ENCODE results near the gene CERS2. TPM values are rescaled to one million over a fixed set of nuclear protein-coding genes. Genes with fewer than 3 reads are reported as not detected.

The CERS2 gene
- total and polyA plus RNA-seq, 2 of the 4 experiments (the other 2 are of a cell fraction) = 118 to 127 TPM

- no peak overlapping the region for H3K4me2 ChIP-seq (ENCODE audit: low read depth, low read length)
- H3K4me1 ChIP-seq (ENCODE audit: control insufficient read depth, insufficient read depth, low read length) = peaks cover 5% of the 10 kb centered on the region; the same call in 1 of the 2 replicates
- H3K4me3 ChIP-seq (ENCODE audit: insufficient read depth, low read depth, low read length) = no peak overlapping the region
- H2BK5ac ChIP-seq (ENCODE audit: low read depth, low read length, poor library complexity, severe bottlenecking) = no peak overlapping the region
- no peak overlapping the region for H3K27ac ChIP-seq (ENCODE audit: insufficient read depth, low read length)
- no peak overlapping the region for H2BK15ac ChIP-seq (ENCODE audit: low read depth, low read length)
- CTCF ChIA-PET = no interaction called here
- H3K18ac ChIP-seq (ENCODE audit: low read depth, low read length) = no peak overlapping the region
- H2AK5ac ChIP-seq (ENCODE audit: low read depth, low read length) = no peak overlapping the region
- H4K8ac ChIP-seq (ENCODE audit: low read depth in 2 of 2, low read length in 2 of 2) = no peak overlapping the region
- H3K9me1 ChIP-seq (ENCODE audit: insufficient read depth, low read length) = peaks cover 19% of the 10 kb centered on the region
- no peaks in the 10 kb centered on the region for H3K27me3 ChIP-seq (ENCODE audit: control insufficient read depth, insufficient read depth, low read length)
- peaks cover 28 to 62% of the 10 kb centered on the region in 2 experiments for H3K79me1 ChIP-seq (ENCODE audit: low read depth in 1 of 2, low read length in 2 of 2)
- dilution Hi-C loops (cut with HindIII; ENCODE audit: low sequenced_read_pairs, unreplicated experiment) (no loop called here), intact Hi-C loops (cut with micrococcal nuclease) (no loop called here), in situ Hi-C loops (cut with MboI; ENCODE audit: low sequenced_read_pairs) (no loop called here)
- H3K36me3 ChIP-seq (ENCODE audit: control insufficient read depth, insufficient read depth, low read length) = peaks cover 75% of the 10 kb centered on the region
- H3K9ac ChIP-seq (ENCODE audit: low read depth, low read length) = no peak overlapping the region
- H2AFZ ChIP-seq (replicated peaks; ENCODE audit: low read length, poor library complexity) = no peak overlapping the region
- no peak overlapping the region for H3K4ac ChIP-seq (ENCODE audit: low read depth, low read length)
- no peak overlapping the region for H4K5ac ChIP-seq (ENCODE audit: low read depth, low read length)
- no peak overlapping the region for H2BK120ac ChIP-seq (ENCODE audit: low read depth, low read length)
- BruUV-seq (replicated peaks) = no TSS peak
- no peak overlapping the region for H3K56ac ChIP-seq (ENCODE audit: extremely low read depth, insufficient read depth, low read length)
- H4K91ac ChIP-seq (ENCODE audit: insufficient read depth, low read depth, low read length) = no peak overlapping the region
- no peaks in the 10 kb centered on the region for H3K9me3 ChIP-seq (ENCODE audit: control insufficient read depth, insufficient read depth, low read length)
- no peak for ATAC-seq (ENCODE audit: low read depth)
- H2BK20ac ChIP-seq (ENCODE audit: low read depth, low read length) = no peak overlapping the region
- no peak overlapping the region for H3K23ac ChIP-seq (ENCODE audit: low read depth, low read length)
- no peak overlapping the region for H3K14ac ChIP-seq (replicated peaks; ENCODE audit: low read depth, low read length)
- POLR2A ChIA-PET (ENCODE audit: unreplicated experiment) = no interaction called here
- no peak overlapping the region for H2AK9ac ChIP-seq (replicated peaks; ENCODE audit: low read depth, low read length, poor library complexity)
- no peak for DNase-seq
- WGBS, 2 experiments (ENCODE audit: extremely low coverage in 2 of 2, insufficient read length in 1 of 2) = no CpG with 5 or more reads among the region's 4 CpGs
- H4K20me1 ChIP-seq (ENCODE audit: insufficient read depth, low read length) = peaks cover 48% of the 10 kb centered on the region
- TF ChIP-seq POLR2A (IDR thresholded peaks at IDR 0.05; ENCODE audit: low read depth, low read length) = no peak
- TF ChIP-seq ELK1 (IDR thresholded peaks at IDR 0.05; ENCODE audit: borderline replicate concordance, low read depth, low read length) = no peak
- TF ChIP-seq MXI1 (IDR thresholded peaks at IDR 0.05; ENCODE audit: borderline replicate concordance, low read depth, low read length) = no peak
- TF ChIP-seq CTCF (conservative IDR thresholded peaks at IDR 0.05; ENCODE audit: low read depth, low read length) = no peak
Observed at GRCh38 chr1:150965605-150966004, 9.0 kb downstream of the CERS2 start.
